Lower leg skin (tissue), 4 donors: ENCODE results near the gene DHRSX. TPM values are rescaled to one million over a fixed set of nuclear protein-coding genes. Genes with fewer than 3 reads are reported as not detected.

Experiments used
- DNase-seq, 2 donors: peaks; one replicate each; pipeline ENCODE4 v3.0.0-alpha.2; 2019; ENCODE audit warnings: low spot score in 2 of 2
- H3K4me3 ChIP-seq: fragments of 200-600 bp; sonication (generic); 2 replicates; pipeline ENCODE4 v1.5.1; 2017; ENCODE audit warnings: mild to moderate bottlenecking, low read depth; ENCODE audit not compliant: poor library complexity, severe bottlenecking
- POLR2A ChIP-seq, 2 donors: fragments of 450-650 bp; IDR thresholded peaks; one replicate each; pipeline ENCODE4 v1.6.1; 2016 to 2017; ENCODE audit warnings: antibody characterized with exemption in 2 of 2, mild to moderate bottlenecking in 1 of 2, moderate library complexity in 1 of 2
- WGBS, 2 donors: methylation state at CpG; one replicate each; pipeline ENCODE4 v1.1.5; 2018; 5-methylcytosine and 5-hydroxymethylcytosine counted together
- intact Hi-C: fragments of 100-400 bp; cut with DNase I; formaldehyde crosslinking; loops from one replicate; pipeline ENCODE4 v1.15.0; 2023; ENCODE audit warnings: low total_unique reads
- total RNA-seq, 4 donors: library from RNA; depleted of rRNA; stranded (reverse); fragments of >200 nt; gene quantifications; one replicate each; pipeline ENCODE4 v1.1.0, GENCODE V29; 2016
- TF ChIP-seq, protein P1 (sequence below), 3 donors: fragments of 450-650 bp; IDR thresholded peaks; one replicate each; pipeline ENCODE4 v1.5.1; 2016; ENCODE audit warnings: antibody characterized with exemption in 3 of 3, mild to moderate bottlenecking in 3 of 3, moderate library complexity in 2 of 3

Gene DHRSX, protein sequence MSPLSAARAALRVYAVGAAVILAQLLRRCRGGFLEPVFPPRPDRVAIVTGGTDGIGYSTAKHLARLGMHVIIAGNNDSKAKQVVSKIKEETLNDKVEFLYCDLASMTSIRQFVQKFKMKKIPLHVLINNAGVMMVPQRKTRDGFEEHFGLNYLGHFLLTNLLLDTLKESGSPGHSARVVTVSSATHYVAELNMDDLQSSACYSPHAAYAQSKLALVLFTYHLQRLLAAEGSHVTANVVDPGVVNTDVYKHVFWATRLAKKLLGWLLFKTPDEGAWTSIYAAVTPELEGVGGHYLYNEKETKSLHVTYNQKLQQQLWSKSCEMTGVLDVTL
- total RNA-seq: 10 to 100 TPM; 10.9 to 21.7 (median 16.2) TPM

DNA sequence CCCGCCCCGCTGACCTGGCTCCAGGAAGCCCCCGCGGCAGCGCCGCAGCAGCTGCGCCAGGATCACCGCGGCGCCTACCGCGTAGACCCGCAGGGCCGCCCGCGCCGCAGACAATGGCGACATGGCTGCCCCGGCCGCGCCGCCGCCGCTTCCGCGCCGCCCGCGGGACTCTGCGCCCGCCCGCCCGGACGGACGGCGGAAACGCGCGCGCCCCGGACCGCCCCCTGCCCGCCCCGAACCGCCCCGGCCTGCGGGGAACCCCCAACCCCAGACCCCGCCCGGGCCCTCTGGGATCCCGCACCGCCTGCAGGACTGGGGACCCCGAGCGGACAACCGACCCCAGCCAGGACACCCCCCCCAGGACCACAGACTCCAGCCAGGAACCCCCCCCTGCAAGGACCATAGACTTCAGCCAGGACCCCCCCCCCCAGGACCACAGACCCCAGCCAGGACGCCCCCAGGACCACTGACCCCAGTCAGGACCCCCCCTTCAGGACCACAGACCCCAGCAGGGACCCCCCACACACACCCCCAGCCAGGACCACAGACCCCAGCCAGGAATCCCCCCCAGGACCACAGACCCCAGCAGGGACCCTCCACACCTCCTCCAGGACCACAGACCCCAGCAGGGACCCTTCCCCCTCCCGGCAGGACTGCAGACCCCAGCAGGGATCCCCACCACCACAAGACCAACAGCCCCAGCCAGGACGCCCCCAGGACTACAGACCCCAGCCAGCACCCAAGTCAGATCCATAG is at the start of gene DHRSX, which contains the start of gene ZBED1:
TSS of gene DHRSX (minus strand) at position 174 of the 756 bp plus-strand sequence. CDS start at position 123, 51 bp downstream.
TSS of gene ZBED1 (minus strand) at position 174 of the 756 bp plus-strand sequence. CDS start 10,257 bp downstream, outside the sequence.
- peak within 1 kb of the TSS; percentile 85 for H3K4me3 ChIP-seq
- DNase-seq: peak in 1 of 2 donors; percentile 88
- TF ChIP-seq, protein P1, sequence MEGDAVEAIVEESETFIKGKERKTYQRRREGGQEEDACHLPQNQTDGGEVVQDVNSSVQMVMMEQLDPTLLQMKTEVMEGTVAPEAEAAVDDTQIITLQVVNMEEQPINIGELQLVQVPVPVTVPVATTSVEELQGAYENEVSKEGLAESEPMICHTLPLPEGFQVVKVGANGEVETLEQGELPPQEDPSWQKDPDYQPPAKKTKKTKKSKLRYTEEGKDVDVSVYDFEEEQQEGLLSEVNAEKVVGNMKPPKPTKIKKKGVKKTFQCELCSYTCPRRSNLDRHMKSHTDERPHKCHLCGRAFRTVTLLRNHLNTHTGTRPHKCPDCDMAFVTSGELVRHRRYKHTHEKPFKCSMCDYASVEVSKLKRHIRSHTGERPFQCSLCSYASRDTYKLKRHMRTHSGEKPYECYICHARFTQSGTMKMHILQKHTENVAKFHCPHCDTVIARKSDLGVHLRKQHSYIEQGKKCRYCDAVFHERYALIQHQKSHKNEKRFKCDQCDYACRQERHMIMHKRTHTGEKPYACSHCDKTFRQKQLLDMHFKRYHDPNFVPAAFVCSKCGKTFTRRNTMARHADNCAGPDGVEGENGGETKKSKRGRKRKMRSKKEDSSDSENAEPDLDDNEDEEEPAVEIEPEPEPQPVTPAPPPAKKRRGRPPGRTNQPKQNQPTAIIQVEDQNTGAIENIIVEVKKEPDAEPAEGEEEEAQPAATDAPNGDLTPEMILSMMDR (IDR thresholded peaks at IDR 0.05): no peak
- no peak for TF ChIP-seq POLR2A (IDR thresholded peaks at IDR 0.05)
- intact Hi-C loops: no loop called here
- WGBS, 2 donors: 0 to 83% methylated on average over 1 to 28 of the region's 57 CpGs

DNA sequence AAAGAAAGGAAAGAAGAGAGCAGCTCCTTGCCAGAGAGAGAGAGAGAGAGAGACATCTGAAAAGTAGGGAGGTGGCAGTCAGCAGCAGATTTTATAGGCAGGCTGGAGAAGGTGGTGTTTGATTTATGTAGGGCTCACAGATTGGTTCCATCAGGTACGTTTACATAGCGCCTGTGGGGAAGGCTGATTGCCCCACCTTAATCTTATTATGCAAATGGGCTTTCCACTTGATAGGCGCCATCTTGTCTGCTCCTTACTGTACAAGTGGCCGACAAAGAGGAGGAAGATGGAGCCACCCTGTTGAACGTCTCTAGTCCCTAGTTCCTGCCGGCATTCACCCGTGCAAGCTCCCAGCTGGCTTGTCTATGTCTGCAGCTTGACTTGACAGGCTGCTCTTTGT is 49.1 kb upstream of the DHRSX start:
- WGBS, 2 donors: 19 to 27% methylated on average over 7 of the region's 7 CpGs
- H3K4me3 ChIP-seq: no peak overlapping the region
- TF ChIP-seq, protein P1 (IDR thresholded peaks at IDR 0.05): no peak
- TF ChIP-seq POLR2A (IDR thresholded peaks at IDR 0.05): no peak
- intact Hi-C loops: no loop called here
- no peak for DNase-seq

DNA sequence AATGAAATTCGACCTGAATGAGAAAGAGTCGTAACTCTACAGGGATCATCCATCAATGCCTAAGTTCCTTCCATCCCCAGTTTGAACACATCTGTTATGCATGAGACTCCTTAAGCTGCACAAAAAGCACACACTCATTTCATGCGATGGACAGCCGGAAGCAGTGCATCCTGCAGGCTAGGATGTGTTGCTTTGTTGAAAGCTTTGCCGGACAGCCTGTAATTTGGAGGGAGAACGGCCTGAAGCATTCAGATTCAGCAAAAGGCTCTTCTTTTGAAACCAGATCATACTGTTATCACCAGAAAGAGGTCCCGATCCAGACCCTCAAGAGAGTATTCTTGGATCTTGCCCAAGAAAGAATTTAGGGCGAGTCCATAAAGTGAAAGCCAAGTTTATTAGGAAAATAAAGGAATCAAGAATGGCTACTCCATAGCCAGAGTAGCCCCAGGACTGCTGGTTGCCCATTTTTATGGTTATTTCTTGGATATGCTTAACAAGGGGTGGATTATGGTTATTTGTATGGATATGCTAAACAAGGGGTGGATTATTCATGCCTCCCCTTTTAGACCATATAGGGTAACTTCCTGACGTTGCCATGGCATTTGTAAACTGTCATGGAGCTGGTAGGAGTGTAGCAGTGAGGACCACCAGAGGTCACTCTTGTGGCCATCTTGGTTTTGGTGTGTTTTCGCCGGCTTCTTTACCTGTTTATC is 48.1 kb upstream of the DHRSX start:
- DNase-seq: no peak
- WGBS, 2 donors: 41 to 61% methylated on average over 11 of the region's 11 CpGs
- intact Hi-C loops: no loop called here
- no peak overlapping the region for H3K4me3 ChIP-seq
- no peak for TF ChIP-seq POLR2A (IDR thresholded peaks at IDR 0.05)
- TF ChIP-seq, protein P1 (IDR thresholded peaks at IDR 0.05): no peak

DNA sequence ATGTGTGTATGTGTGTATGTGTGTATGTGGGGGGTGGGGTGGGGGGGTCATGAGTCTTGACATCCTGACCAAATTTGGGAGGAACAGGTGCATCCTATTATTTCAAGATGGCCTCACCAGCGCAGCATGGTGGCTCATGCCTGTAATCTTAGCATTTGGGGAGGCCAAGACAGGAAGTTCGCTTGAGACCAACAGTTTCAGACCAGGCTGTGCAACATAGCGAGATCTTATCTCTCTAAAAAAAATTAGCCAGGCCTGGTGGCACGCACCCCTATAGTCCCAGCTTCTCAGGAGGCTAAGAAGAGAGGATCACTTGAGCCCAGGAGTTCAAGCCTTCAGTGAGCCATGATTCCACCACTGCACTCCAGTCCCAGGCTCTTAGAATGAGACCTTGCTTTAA is 47.0 kb upstream of the DHRSX start:
- TF ChIP-seq, protein P1 (IDR thresholded peaks at IDR 0.05): no peak
- no peak for TF ChIP-seq POLR2A (IDR thresholded peaks at IDR 0.05)
- WGBS, 2 donors: 78 to 90% methylated on average over 4 of the region's 4 CpGs
- intact Hi-C loops: no loop called here
- no peak for DNase-seq
- H3K4me3 ChIP-seq: no peak overlapping the region

DNA sequence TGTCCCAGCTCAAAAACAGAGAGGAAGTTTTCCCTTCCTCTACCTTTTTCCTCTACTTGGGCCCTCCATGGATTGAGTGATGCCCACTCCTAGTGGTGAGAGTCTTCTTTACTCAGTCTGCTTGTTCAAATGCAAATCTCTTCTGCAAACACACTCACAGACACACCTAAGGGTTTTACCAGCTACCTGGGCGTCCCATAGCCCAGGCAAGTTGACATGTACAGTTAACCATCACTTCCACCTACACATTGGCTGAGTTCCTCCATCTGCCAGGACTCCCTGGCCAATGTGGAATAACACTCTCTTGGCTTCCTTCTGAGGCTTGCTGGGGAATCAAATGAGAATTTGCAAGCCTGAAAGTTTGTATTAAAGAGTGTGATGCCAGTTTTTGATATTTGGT is 45.7 kb upstream of the DHRSX start:
- TF ChIP-seq POLR2A (IDR thresholded peaks at IDR 0.05): no peak
- TF ChIP-seq, protein P1 (IDR thresholded peaks at IDR 0.05): no peak
- intact Hi-C loops: no loop called here
- 82 to 100% methylated on average over 1 of the region's 1 CpG for WGBS, 2 donors
- H3K4me3 ChIP-seq: no peak overlapping the region
- DNase-seq: no peak
